GM10847 (cell line): ENCODE data around the gene OR51B2.

ENCODE experiments used
- POLR2A ChIP-seq: IDR thresholded peaks from 2 replicates; pipeline ENCODE4 v1.6.1; 2011; ENCODE audit not compliant: insufficient read length; ENCODE audit errors: extremely low read depth

OR51B2 gene

GRCh38 chr11:5335170-5335569, 11.1 kb upstream of the OR51B2 start:
- TF ChIP-seq POLR2A: no peak

GRCh38 chr11:5317292-5317691, 6.8 kb downstream of the OR51B2 start:
- no peak for TF ChIP-seq POLR2A

- no peak for TF ChIP-seq POLR2A
These were observed 13.7 kb downstream of the OR51B2 start for GRCh38 chr11:5310423-5310822.

- no peak for TF ChIP-seq POLR2A
These were observed 16.7 kb downstream of the OR51B2 start for GRCh38 chr11:5307256-5308019.

- no peak for TF ChIP-seq POLR2A
These were observed 20.1 kb downstream of the OR51B2 start for GRCh38 chr11:5304046-5304445.

- no peak for TF ChIP-seq POLR2A
These were observed 20.5 kb downstream of the OR51B2 start for GRCh38 chr11:5303626-5304025.

- TF ChIP-seq POLR2A: no peak
These were observed 22.3 kb downstream of the OR51B2 start, which contains the start of gene OR51B4 for GRCh38 chr11:5301846-5302245. OR51B4 (minus strand) TSS chr11:5301946; CDS start chr11:5301946, 0 bp downstream.

GRCh38 chr11:5300251-5300650, 23.8 kb downstream of the OR51B2 start:
- TF ChIP-seq POLR2A: no peak

GRCh38 chr11:5298451-5298850, 25.6 kb downstream of the OR51B2 start:
- TF ChIP-seq POLR2A: no peak

GRCh38 chr11:5297721-5298323, 26.3 kb downstream of the OR51B2 start:
- no peak for TF ChIP-seq POLR2A

- TF ChIP-seq POLR2A: no peak
These were observed 31.1 kb downstream of the OR51B2 start for GRCh38 chr11:5293028-5293427.

GRCh38 chr11:5291207-5291838, 32.8 kb downstream of the OR51B2 start:
- TF ChIP-seq POLR2A: no peak

- no peak for TF ChIP-seq POLR2A
These were observed 34.0 kb downstream of the OR51B2 start for GRCh38 chr11:5290106-5290505.

- TF ChIP-seq POLR2A: no peak
These were observed 34.4 kb downstream of the OR51B2 start for GRCh38 chr11:5289696-5290095.

GRCh38 chr11:5288906-5289550, 35.1 kb downstream of the OR51B2 start:
- no peak for TF ChIP-seq POLR2A

- no peak for TF ChIP-seq POLR2A
These were observed 35.8 kb downstream of the OR51B2 start for GRCh38 chr11:5288108-5288905.

GRCh38 chr11:5286901-5287300, 37.2 kb downstream of the OR51B2 start:
- no peak for TF ChIP-seq POLR2A
